ENCODE results near the gene C16orf54. TPM values are rescaled to one million over a fixed set of nuclear protein-coding genes. Genes with fewer than 3 reads are reported as not detected.

The C16orf54 gene
- total and polyA plus RNA-seq, 9 of the 15 experiments (the other 6 are each of a cell fraction or from before 2014, with no cell fraction given), result 0.09 TPM; not detected in 8

DNA sequence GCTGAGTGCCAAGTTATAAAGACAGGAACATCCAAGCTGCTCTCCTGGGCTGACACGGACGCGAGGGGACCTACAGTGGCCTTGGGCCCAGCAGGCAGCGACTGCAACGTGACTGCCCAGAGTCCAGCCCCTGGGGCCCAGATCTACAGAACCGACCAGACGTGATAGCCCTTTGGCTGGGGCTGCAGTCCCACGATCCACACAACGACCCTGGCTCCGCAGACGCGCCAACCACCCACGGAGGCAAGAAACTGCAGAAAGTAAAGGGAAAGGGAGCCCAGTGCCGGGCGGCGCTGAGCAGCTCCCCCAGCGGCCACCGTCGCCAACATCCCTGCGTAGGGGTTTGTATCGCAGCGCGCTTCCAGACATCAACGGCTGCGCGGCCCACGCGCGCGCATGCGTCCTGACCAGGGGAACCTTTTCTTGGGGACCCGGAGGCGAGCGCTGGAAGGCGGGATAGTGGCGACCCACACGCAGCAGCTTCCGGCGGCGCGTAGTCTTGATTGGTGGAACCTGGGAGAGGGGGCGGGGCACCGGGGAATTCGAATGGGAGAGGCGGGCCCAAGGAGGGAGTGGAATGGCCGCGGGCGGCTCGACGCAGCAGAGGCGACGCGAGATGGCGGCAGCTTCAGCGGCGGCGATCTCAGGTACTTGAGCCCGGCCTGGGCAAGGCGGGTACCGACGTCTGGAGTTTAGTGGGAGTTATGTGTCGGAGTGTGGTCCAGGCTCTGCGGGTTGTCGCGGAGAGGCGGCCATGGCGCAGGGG lies 44.6 kb upstream of the C16orf54 start, which contains the start of gene KIF22 (continued):
- TF ChIP-seq ZFP36 (IDR thresholded peaks at IDR 0.05; ENCODE audit: low read depth, low read length, partially characterized antibody) (peak; percentile 2), EZH2 (IDR thresholded peaks at IDR 0.05; ENCODE audit: borderline replicate concordance, low read depth, low read length) (no peak), HEY1 (CRISPR knock-in tag; IDR thresholded peaks at IDR 0.05; ENCODE audit: borderline replicate concordance) (no peak), NCOR1 (IDR thresholded peaks at IDR 0.05) (peak; percentile 69), ZC3H4 (CRISPR knock-in tag; IDR thresholded peaks at IDR 0.05; ENCODE audit: borderline replicate concordance) (peak; percentile 17; the same call in 1 of the 2 replicates), ETV1 (tag; conservative IDR thresholded peaks at IDR 0.05; ENCODE audit: low read depth) (peak; percentile 30; the same call in 1 of the 2 replicates), CREB5 (CRISPR knock-in tag; IDR thresholded peaks at IDR 0.05) (no peak), ZNF561 (CRISPR knock-in tag; conservative IDR thresholded peaks at IDR 0.05) (0 out of 2 replicates have a peak, but pooled peaks have one; percentile 27), CTCFL (IDR thresholded peaks at IDR 0.05; ENCODE audit: borderline replicate concordance, insufficient read depth, low read depth, low read length, poor library complexity, severe bottlenecking) (peak; percentile 53), PCBP1 (IDR thresholded peaks at IDR 0.05; ENCODE audit: low read depth, low read length, poor library complexity, severe bottlenecking) (peak; percentile 90), SAP30 (IDR thresholded peaks at IDR 0.05; ENCODE audit: borderline replicate concordance, insufficient read depth, low read depth, low read length, poor library complexity, severe bottlenecking) (peak; percentile 86), MTA2 (IDR thresholded peaks at IDR 0.05; ENCODE audit: low read depth) (no peak), GABPB2 (CRISPR knock-in tag; conservative IDR thresholded peaks at IDR 0.05) (no peak), MAZ (CRISPR knock-in tag; conservative IDR thresholded peaks at IDR 0.05 in 1 of 2, IDR thresholded peaks at IDR 0.05 in 1 of 2) (peak; percentile 83 to 88; a peak in 3 of 4 replicates), POLR2G (IDR thresholded peaks at IDR 0.05; ENCODE audit: low read depth, low read length) (peak; percentile 99), ZNF23 (CRISPR knock-in tag; IDR thresholded peaks at IDR 0.05) (no peak), MEIS2 (IDR thresholded peaks at IDR 0.05; ENCODE audit: partially characterized antibody) (peak; percentile 93), ZNF589 (CRISPR knock-in tag; IDR thresholded peaks at IDR 0.05; ENCODE audit: low read depth) (no peak)
- TF ChIP-seq, protein P1, sequence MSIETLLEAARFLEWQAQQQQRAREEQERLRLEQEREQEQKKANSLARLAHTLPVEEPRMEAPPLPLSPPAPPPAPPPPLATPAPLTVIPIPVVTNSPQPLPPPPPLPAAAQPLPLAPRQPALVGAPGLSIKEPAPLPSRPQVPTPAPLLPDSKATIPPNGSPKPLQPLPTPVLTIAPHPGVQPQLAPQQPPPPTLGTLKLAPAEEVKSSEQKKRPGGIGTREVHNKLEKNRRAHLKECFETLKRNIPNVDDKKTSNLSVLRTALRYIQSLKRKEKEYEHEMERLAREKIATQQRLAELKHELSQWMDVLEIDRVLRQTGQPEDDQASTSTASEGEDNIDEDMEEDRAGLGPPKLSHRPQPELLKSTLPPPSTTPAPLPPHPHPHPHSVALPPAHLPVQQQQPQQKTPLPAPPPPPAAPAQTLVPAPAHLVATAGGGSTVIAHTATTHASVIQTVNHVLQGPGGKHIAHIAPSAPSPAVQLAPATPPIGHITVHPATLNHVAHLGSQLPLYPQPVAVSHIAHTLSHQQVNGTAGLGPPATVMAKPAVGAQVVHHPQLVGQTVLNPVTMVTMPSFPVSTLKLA (conservative IDR thresholded peaks at IDR 0.05), result peak; percentile 89 to 92
- TF ChIP-seq, protein P2, sequence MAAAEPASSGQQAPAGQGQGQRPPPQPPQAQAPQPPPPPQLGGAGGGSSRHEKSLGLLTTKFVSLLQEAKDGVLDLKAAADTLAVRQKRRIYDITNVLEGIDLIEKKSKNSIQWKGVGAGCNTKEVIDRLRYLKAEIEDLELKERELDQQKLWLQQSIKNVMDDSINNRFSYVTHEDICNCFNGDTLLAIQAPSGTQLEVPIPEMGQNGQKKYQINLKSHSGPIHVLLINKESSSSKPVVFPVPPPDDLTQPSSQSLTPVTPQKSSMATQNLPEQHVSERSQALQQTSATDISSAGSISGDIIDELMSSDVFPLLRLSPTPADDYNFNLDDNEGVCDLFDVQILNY (CRISPR knock-in tag; IDR thresholded peaks at IDR 0.05), result no peak; the same call in 1 of the 2 replicates
